Heart right ventricle (tissue), 16 donors: Measurements from ENCODE around the gene ZFYVE28. TPM values are rescaled to one million over a fixed set of nuclear protein-coding genes. Genes with fewer than 3 reads are reported as not detected.

Experiments
- ATAC-seq, 8 donors: fragments of 200-7000 bp; cut with Tn5 transposase; one replicate each; pipeline ENCODE4 v1.9.1; 2020; ENCODE audit warnings: mild to moderate bottlenecking in 8 of 8, moderate library complexity in 8 of 8, moderate number of reproducible peaks in 1 of 8
- DNase-seq, 2 donors: peaks; one replicate each; pipeline ENCODE4 v3.0.0-alpha.2; 2020
- H3K27ac ChIP-seq, 10 donors: fragments of 200-600 bp; sonication (generic) in 2 of 10; one replicate each; pipeline versions ENCODE4 v1.5.0 to v1.8.0; 2020 to 2022; ENCODE audit warnings: mild to moderate bottlenecking in 3 of 10
- H3K27me3 ChIP-seq, 7 donors: fragments of 200-600 bp; one replicate each; pipeline ENCODE4 v1.8.0; 2021 to 2022; ENCODE audit warnings: mild to moderate bottlenecking in 2 of 7
- H3K36me3 ChIP-seq, 9 donors: fragments of 200-600 bp; sonication (generic) in 1 of 9; one replicate each; pipeline versions ENCODE4 v1.5.0 to v1.8.0; 2020 to 2022; ENCODE audit warnings: mild to moderate bottlenecking in 2 of 9
- H3K4me1 ChIP-seq, 9 donors: fragments of 200-600 bp; sonication (generic) in 1 of 9; one replicate each; pipeline versions ENCODE4 v1.5.0 to v1.8.0; 2020 to 2022; ENCODE audit warnings: mild to moderate bottlenecking in 4 of 9
- H3K4me3 ChIP-seq, 10 donors: fragments of 200-600 bp; sonication (generic) in 2 of 10; one replicate each; pipeline versions ENCODE4 v1.5.0 to v1.8.0; 2020 to 2022; ENCODE audit warnings: mild to moderate bottlenecking in 7 of 10, moderate library complexity in 2 of 10
- H3K9me3 ChIP-seq, 11 donors: fragments of 200-600 bp in 10 of 11; sonication (generic) in 2 of 11; one replicate each; pipeline versions ENCODE4 v1.5.0 to v1.8.0; 2013 to 2022; ENCODE audit warnings: mild to moderate bottlenecking in 2 of 11, control low read depth in 1 of 11, moderate library complexity in 1 of 11
- WGBS, 2 donors: extraction: QIAGEN DNeasy Blood & Tissue Kit; methylation state at CpG; one replicate each; pipeline ENCODE4 v1.1.7; 2013; ENCODE audit warnings: inconsistent platforms in 1 of 2; 5-methylcytosine and 5-hydroxymethylcytosine counted together
- intact Hi-C, 10 donors: fragments of 100-400 bp; cut with DNase I; formaldehyde crosslinking; loops; one replicate each; pipeline versions ENCODE4 v1.11.1 to v1.14.2; 2022
- polyA plus RNA-seq, 2 donors: library from polyadenylated mRNA; stranded (reverse); fragments of 200-250 nt; gene quantifications; one replicate each; pipeline ENCODE4 v1.2.3, GENCODE V29; 2013
- total RNA-seq, 10 donors: library from RNA; stranded (reverse); fragmentation: NEBNext Ultra II Directional in 3 of 10; extraction: Animal tissue kit (Norgen Biotek cat#: 25700) in 3 of 10; gene quantifications; one replicate each; pipeline versions ENCODE4 v1.2.1 to v1.2.4, GENCODE V29; 2021 to 2023
- TF ChIP-seq, protein P1 (sequence below), 9 donors: fragments of 200-600 bp; sonication (generic) in 2 of 9; IDR thresholded peaks; one replicate each; pipeline versions ENCODE4 v1.5.0 to v1.8.0; 2021 to 2022; ENCODE audit warnings: antibody characterized with exemption in 9 of 9, mild to moderate bottlenecking in 5 of 9, moderate library complexity in 1 of 9
- donor health status: Arrhythmogenic right ventricular cardiomyopathy.
- donor health status: ischemic (EF 13 %, LVEDD 7.1; RV severe dilation, severe dysfunction).
- donor health status: healthy with polysubstance abuse.
- donor health status: DM: no; HTN: yes; CAD: no.
- donor health status: DM: no; HTN: no; CAD: no.
- donor health status: ischemic (EF 25% LVEDD 6.9; RV normal size, moderate dysfunction).
- donor health status: ischemic (EF 25% LVEDD 5.7; RV mildly dilated, moderate dysfunction).
- donor health status: healthy.
- donor health status: DM: yes; HTN: yes; CAD: no.
- donor health status: Ischemic cardiomyopathy.
- donor health status: ischemic (EF 35%, LVEDD 5.7; RV mildly dilated, moderate dysfunction).
- donor health status: nonischemic (EF 11% LVEDD 7.7; RV severe dilation, severe dysfunction).
- donor health status: DM: yes; HTN: yes; CAD: no.
- donor health status: PGD.
- donor health status: ischemic (EF 29% LVEDD 5.4; RV normal size, mild dysfunction).
- donor health status: nonischemic (EF 23%, LVEDD 6.1; RV moderate dilation, normal function).

ZFYVE28 gene
- total and polyA plus RNA-seq, 12 donors = 2.3 to 9.9 (median 3.5) TPM

GRCh38 chr4:2399631-2400190, 18.7 kb downstream of the ZFYVE28 start:
- ATAC-seq (peak in 1 of 8 donors; percentile 37), DNase-seq (no peak)
- Histone ChIP-seq H3K9me3 (no peaks in the 10 kb centered on the region), H3K36me3 (no peaks in the 10 kb centered on the region), H3K4me3 (no peak overlapping the region), H3K27me3 (peaks cover 0 to 24% (median 0%) of the 10 kb centered on the region in 7 donors), H3K27ac (no peak overlapping the region), H3K4me1 (peaks cover 3 to 25% (median 17%) of the 10 kb centered on the region in 9 donors)
- intact Hi-C loops = loop anchor here in 1 of 10 donors (10.0 kb wide), 1 partner anchor 125 kb away; no protein-coding TSS in a partner anchor
- 81 to 82% methylated on average over 28 of the region's 28 CpGs for WGBS, 2 donors
- TF ChIP-seq, protein P1, sequence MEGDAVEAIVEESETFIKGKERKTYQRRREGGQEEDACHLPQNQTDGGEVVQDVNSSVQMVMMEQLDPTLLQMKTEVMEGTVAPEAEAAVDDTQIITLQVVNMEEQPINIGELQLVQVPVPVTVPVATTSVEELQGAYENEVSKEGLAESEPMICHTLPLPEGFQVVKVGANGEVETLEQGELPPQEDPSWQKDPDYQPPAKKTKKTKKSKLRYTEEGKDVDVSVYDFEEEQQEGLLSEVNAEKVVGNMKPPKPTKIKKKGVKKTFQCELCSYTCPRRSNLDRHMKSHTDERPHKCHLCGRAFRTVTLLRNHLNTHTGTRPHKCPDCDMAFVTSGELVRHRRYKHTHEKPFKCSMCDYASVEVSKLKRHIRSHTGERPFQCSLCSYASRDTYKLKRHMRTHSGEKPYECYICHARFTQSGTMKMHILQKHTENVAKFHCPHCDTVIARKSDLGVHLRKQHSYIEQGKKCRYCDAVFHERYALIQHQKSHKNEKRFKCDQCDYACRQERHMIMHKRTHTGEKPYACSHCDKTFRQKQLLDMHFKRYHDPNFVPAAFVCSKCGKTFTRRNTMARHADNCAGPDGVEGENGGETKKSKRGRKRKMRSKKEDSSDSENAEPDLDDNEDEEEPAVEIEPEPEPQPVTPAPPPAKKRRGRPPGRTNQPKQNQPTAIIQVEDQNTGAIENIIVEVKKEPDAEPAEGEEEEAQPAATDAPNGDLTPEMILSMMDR (IDR thresholded peaks at IDR 0.05) = no peak

DNA sequence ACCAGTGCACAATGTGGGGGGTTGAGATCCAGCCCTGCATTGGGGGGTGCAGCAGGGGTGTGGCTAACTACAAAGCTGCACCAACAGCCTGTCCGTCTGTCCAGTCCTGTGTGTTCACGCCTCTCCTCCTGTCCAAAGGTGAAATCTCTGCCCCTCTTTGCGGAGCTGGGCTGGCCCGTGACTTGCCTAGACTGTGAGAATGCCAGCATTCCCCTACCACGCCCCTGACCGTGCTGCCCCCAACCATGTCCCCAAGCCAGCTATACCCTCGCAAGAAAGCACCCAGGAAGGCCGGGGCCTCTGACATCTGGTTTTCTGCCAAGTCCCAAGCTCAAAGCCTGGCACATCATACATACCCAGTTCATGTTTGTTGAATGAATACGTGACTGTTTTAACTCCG, 19.2 kb downstream of the ZFYVE28 start:
- TF ChIP-seq, protein P1 (IDR thresholded peaks at IDR 0.05) = no peak
- intact Hi-C loops = no loop called here
- Histone ChIP-seq H3K27ac (no peak overlapping the region), H3K9me3 (no peaks in the 10 kb centered on the region), H3K27me3 (peaks cover 0 to 24% (median 0%) of the 10 kb centered on the region in 7 donors), H3K36me3 (no peaks in the 10 kb centered on the region), H3K4me1 (peaks cover 3 to 25% (median 17%) of the 10 kb centered on the region in 9 donors), H3K4me3 (no peak overlapping the region)
- DNase-seq (no peak), ATAC-seq (no peak)
- WGBS, 2 donors = 92% methylated on average over 10 of the region's 10 CpGs

GRCh38 chr4:2397596-2398379, 20.7 kb downstream of the ZFYVE28 start:
- 78 to 80% methylated on average over 20 of the region's 20 CpGs for WGBS, 2 donors
- no peak for DNase-seq

DNA sequence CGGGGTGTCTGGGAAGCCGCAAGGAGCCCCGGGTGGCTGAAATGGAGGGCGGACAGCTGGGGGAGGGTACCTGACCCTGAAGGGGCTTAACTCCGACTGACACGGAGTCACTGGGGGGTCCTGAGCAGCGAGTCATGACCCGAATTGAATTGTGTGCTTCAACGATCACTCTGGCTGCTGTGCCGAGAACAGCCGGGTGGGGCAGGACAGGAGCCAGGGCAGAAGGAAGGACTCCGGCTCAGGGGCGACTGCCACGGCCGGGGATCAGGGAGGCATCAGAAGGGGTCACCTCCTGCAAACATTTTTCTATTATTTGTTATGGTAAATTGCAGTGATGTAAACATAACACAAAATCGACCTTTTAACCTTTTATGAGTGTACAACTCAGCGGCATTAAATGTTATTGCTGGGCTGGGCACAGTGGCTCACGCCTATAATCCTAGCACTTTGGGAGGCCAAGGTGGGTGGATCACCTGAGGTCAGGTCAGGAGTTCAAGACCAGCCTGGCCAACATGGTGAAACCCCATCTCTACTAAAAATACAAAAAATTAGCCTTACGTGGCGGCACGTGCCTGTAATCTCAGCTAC, 21.6 kb downstream of the ZFYVE28 start:
- Histone ChIP-seq H3K27ac (no peak overlapping the region), H3K4me3 (no peak overlapping the region), H3K27me3 (peaks cover 0 to 22% (median 0%) of the 10 kb centered on the region in 7 donors), H3K9me3 (no peaks in the 10 kb centered on the region), H3K36me3 (no peaks in the 10 kb centered on the region), H3K4me1 (peaks cover 0 to 19% (median 8%) of the 10 kb centered on the region in 9 donors)
- TF ChIP-seq, protein P1 (IDR thresholded peaks at IDR 0.05) = no peak
- intact Hi-C loops = no loop called here
- 79 to 81% methylated on average over 21 of the region's 21 CpGs for WGBS, 2 donors
- no peak for DNase-seq
- ATAC-seq = no peak

More at GRCh38 chr4:2397596-2398379, 20.7 kb downstream of the ZFYVE28 start:
- no peak for ATAC-seq
- TF ChIP-seq, protein P1 (IDR thresholded peaks at IDR 0.05) = no peak
- no peaks in the 10 kb centered on the region for H3K36me3 ChIP-seq
- H3K27me3 ChIP-seq = peaks cover 0 to 31% (median 0%) of the 10 kb centered on the region in 7 donors
- intact Hi-C loops = no loop called here
- no peak overlapping the region for H3K27ac ChIP-seq
- peaks cover 3 to 28% (median 17%) of the 10 kb centered on the region in 9 donors for H3K4me1 ChIP-seq
- H3K4me3 ChIP-seq = no peak overlapping the region
- no peaks in the 10 kb centered on the region for H3K9me3 ChIP-seq
